ENCODE results near the gene PCYT1B. TPM values are rescaled to one million over a fixed set of nuclear protein-coding genes. Genes with fewer than 3 reads are reported as not detected.

PCYT1B gene
- total RNA-seq, 1 donor from 2014 or later: not detected

- DNase-seq (ENCODE audit: extremely low read depth, low read depth, low spot score): no peak
Measured at GRCh38 chrX:24536551-24536950, 110.6 kb downstream of the PCYT1B start.

DNA sequence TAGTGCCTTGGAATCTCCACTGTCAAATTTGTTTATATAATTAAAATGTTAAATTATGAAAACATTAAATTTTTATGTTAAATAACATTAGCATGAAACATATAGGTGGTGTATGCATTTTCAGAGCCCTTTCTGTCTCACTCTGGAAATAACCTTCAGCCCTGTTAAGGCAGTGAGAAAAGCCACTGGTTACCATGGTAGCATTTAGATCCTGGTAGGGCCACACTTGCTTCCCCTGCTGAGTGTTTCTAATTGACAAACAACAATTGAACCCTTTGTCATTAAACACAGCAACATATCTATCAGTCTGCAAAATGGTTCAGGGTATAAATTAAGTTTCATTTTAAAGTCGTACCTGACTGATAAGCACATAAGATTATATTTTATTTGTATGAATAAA lies 118.5 kb downstream of the PCYT1B start:
- DNase-seq (ENCODE audit: extremely low read depth, low read depth, low spot score): no peak

DNA sequence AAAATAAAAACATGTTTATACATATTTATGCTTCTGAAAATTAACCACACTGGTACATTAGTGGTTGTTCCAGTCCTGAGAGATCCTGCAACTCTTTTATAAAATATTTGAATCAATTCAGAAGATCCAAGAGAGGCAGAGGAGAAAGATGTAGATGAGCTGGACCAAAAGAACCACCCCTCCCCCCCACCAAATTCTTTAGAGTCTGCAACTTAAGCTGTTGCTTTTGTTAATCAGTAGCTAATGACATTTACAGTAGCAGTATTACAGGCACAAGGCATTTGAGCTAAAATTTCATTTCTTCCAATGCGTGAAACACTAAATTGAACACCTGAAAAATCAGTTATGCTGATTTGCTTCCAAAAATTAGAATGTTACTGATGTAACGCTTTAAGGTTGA lies 120.5 kb downstream of the PCYT1B start:
- no peak for DNase-seq (ENCODE audit: extremely low read depth, low read depth, low spot score)

DNA sequence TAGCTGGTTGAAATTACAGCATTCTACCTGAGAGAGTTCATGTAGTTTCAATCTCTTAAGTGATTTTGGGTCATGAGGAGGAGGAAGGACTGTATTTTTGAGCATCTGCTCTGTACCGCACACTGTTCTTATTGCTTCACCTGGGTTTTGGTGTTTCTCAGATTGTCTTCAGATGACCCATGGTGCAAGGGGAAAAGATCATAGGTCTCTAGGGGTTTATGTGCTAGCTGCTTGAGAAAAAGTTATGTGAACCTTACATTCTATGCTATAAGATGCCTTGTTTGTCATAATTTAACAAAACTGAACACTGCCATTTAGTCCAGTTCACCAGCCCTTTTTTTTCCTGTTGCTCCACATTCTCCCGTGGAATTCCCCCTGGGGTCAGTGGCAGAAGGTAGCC lies 121.7 kb downstream of the PCYT1B start:
- DNase-seq (ENCODE audit: extremely low read depth, low read depth, low spot score): no peak

DNA sequence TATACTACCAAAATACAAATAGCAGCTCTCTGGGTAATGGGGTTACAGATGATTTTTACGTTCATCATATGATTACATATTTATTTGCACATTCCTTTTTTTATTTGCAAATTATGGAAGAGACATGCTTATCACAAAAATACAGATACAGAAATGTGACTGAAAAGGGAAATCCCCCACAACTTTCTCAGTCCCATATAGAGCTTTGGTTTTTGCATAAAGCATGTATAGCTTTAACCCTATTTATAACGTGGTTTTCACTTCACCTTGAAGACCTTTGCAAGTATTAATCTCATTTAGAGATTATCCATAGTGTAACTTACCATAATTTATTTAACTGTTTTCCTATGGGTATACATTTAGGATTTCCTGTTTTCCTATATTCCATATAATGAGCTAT lies 126.7 kb downstream of the PCYT1B start:
- DNase-seq (ENCODE audit: extremely low read depth, low read depth, low spot score): no peak

DNA sequence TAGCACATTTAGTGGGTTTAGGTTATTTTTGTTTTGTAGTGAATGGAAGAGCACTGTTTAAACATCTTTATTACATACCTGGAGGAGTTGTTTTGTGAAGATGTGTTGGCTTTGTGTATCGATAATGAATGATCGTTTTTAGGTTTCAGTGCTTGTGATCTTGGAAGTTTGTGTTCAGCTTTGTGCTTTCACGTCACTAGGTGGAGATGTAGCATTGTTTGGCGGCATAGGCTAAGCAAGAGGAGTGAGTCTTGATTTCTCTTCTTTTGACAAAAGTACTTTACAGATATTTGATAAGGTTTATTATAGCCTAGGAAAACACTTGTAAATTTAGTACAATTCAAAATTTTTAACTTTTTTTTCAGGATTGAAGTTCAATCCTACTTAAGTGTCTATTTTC lies 131.7 kb downstream of the PCYT1B start:
- DNase-seq (ENCODE audit: extremely low read depth, low read depth, low spot score): no peak

- DNase-seq (ENCODE audit: extremely low read depth, low read depth, low spot score): no peak
Measured at GRCh38 chrX:24513416-24513815, 133.7 kb downstream of the PCYT1B start.

GRCh38 chrX:24508375-24508774 lies 138.8 kb downstream of the PCYT1B start:
- no peak for DNase-seq (ENCODE audit: extremely low read depth, low read depth, low spot score)

Other genes with a start within 250 kb of the PCYT1B start
- gene PDK3, start 182.1 kb downstream of the PCYT1B start, total RNA-seq: 6.4 and 11.4 TPM in 2 replicates
- gene POLA1, start 46.6 kb upstream of the PCYT1B start, total RNA-seq: 5.0 and 9.6 TPM in 2 replicates

Data from glomerular endothelial cell (primary cell).